Caco-2 (cell line): ENCODE measurements around the gene LMAN2L. TPM values are rescaled to one million over a fixed set of nuclear protein-coding genes. Genes with fewer than 3 reads are reported as not detected.

Experiments
- BruUV-seq: library from RNA; stranded (reverse); fragments of 400-500 nt; replicated peaks from 2 replicates; lab custom pipeline; 2021; lab: Mats Ljungman, UMichigan
- CTCF ChIA-PET: fragments of 300-600 bp; sonication (Branson Sonifier 250); formaldehyde crosslinking; loops from one replicate; lab custom pipeline; 2022; ENCODE audit warnings: antibody characterized with exemption; lab: Charles Lee
- POLR2A ChIA-PET: fragments of 300-600 bp; sonication (Branson Sonifier 250); formaldehyde crosslinking; loops from one replicate; lab custom pipeline; 2022; ENCODE audit warnings: antibody characterized with exemption; lab: Charles Lee
- DNase-seq, 2 experiments: peaks; one replicate each; pipeline versions ENCODE4 v3.0.0 to v3.0.0-alpha.2; 2020 to 2022
- H3K27me3 ChIP-seq: replicated peaks from 2 replicates; pipeline ENCODE4 v1.6.0; 2011; ENCODE audit warnings: low read length; ENCODE audit not compliant: control insufficient read depth, insufficient read depth
- H3K36me3 ChIP-seq: 2 replicates; pipeline ENCODE4 v1.5.1; 2011; ENCODE audit warnings: low read length; ENCODE audit not compliant: control insufficient read depth, insufficient read depth
- H3K4me1 ChIP-seq: fragments of 250-450 bp; sonication (Bioruptor Pico); 2 replicates; pipeline ENCODE4 v1.5.1; 2020; ENCODE audit warnings: mild to moderate bottlenecking
- H3K4me3 ChIP-seq: 2 replicates; pipeline ENCODE4 v1.5.1; 2011; ENCODE audit warnings: low read depth, mild to moderate bottlenecking, control low read depth, low read length
- H3K9me3 ChIP-seq: fragments of 250-450 bp; sonication (Bioruptor Pico); 2 replicates; pipeline ENCODE4 v1.5.1; 2020; ENCODE audit warnings: mild to moderate bottlenecking, moderate library complexity
- H3K27ac Mint-ChIP-seq: one replicate; pipeline ENCODE4 v1.8.0; 2022; ENCODE audit warnings: mixed read lengths; ENCODE audit not compliant: unreplicated experiment
- H3K27me3 Mint-ChIP-seq: one replicate; pipeline ENCODE4 v1.8.0; 2022; ENCODE audit warnings: mixed read lengths; ENCODE audit not compliant: insufficient read depth, unreplicated experiment
- H3K36me3 Mint-ChIP-seq: one replicate; pipeline ENCODE4 v1.8.0; 2022; ENCODE audit warnings: mild to moderate bottlenecking, mixed read lengths; ENCODE audit not compliant: insufficient read depth, unreplicated experiment
- H3K4me1 Mint-ChIP-seq: one replicate; pipeline ENCODE4 v1.8.0; 2022; ENCODE audit warnings: low read depth, mixed read lengths; ENCODE audit not compliant: unreplicated experiment
- H3K4me3 Mint-ChIP-seq: one replicate; pipeline ENCODE4 v1.8.0; 2022; ENCODE audit warnings: mild to moderate bottlenecking, moderate library complexity, mixed read lengths; ENCODE audit not compliant: unreplicated experiment
- H3K9me3 Mint-ChIP-seq: one replicate; pipeline ENCODE4 v1.8.0; 2022; ENCODE audit warnings: mixed read lengths; ENCODE audit not compliant: unreplicated experiment
- CTCF ChIP-seq, 2 experiments: fragments of 200-600 bp in 1 of 2; IDR thresholded peaks; 1 replicate in 1 of 2; 2 replicates in 1 of 2; pipeline versions ENCODE4 v1.5.1 to v1.8.0; 2011 to 2022; ENCODE audit warnings: antibody characterized with exemption in 1 of 2, control low read depth in 1 of 2, inconsistent platforms in 1 of 2, low read depth in 1 of 2, low read length in 1 of 2, mild to moderate bottlenecking in 1 of 2, moderate library complexity in 1 of 2; ENCODE audit not compliant: insufficient read depth in 1 of 2, severe bottlenecking in 1 of 2, unreplicated experiment in 1 of 2
- intact Hi-C: fragments of 100-400 bp; cut with micrococcal nuclease; formaldehyde crosslinking; loops from one replicate; pipeline ENCODE4 v1.10.0; 2022; ENCODE audit not compliant: unreplicated experiment
- total RNA-seq: library from RNA; stranded (reverse); gene quantifications from 2 replicates; pipeline ENCODE4 v1.2.3, GENCODE V29; 2022

The LMAN2L gene
- total RNA-seq, 1 experiment from 2014 or later, result 27.4 TPM

- TF ChIP-seq CTCF (IDR thresholded peaks at IDR 0.05; ENCODE audit: insufficient read depth in 1 of 2, low read depth in 1 of 2, low read length in 1 of 2, severe bottlenecking in 1 of 2, unreplicated experiment in 1 of 2), result no peak
- H3K4me1 Mint-ChIP-seq, result peaks cover 3% of the 10 kb centered on the region
- no peaks in the 10 kb centered on the region; the same call in 1 of the 2 replicates for H3K4me1 ChIP-seq
- BruUV-seq, result no TSS peak
- H3K9me3 ChIP-seq, result no peaks in the 10 kb centered on the region
- no peaks in the 10 kb centered on the region for H3K36me3 ChIP-seq
- no peak overlapping the region for H3K27ac Mint-ChIP-seq
- peaks cover 5% of the 10 kb centered on the region for H3K36me3 Mint-ChIP-seq
- H3K27me3 Mint-ChIP-seq, result no peaks in the 10 kb centered on the region
- no peak overlapping the region for H3K4me3 Mint-ChIP-seq
- no peak for DNase-seq
- POLR2A ChIA-PET, result no interaction called here
- intact Hi-C loops, result no loop called here
- H3K4me3 ChIP-seq, result no peak overlapping the region
- no peaks in the 10 kb centered on the region for H3K27me3 ChIP-seq
- CTCF ChIA-PET, result no interaction called here
- no peaks in the 10 kb centered on the region for H3K9me3 Mint-ChIP-seq
These were observed 50.4 kb downstream of the LMAN2L start for GRCh38 chr2:96689431-96689991.

DNA sequence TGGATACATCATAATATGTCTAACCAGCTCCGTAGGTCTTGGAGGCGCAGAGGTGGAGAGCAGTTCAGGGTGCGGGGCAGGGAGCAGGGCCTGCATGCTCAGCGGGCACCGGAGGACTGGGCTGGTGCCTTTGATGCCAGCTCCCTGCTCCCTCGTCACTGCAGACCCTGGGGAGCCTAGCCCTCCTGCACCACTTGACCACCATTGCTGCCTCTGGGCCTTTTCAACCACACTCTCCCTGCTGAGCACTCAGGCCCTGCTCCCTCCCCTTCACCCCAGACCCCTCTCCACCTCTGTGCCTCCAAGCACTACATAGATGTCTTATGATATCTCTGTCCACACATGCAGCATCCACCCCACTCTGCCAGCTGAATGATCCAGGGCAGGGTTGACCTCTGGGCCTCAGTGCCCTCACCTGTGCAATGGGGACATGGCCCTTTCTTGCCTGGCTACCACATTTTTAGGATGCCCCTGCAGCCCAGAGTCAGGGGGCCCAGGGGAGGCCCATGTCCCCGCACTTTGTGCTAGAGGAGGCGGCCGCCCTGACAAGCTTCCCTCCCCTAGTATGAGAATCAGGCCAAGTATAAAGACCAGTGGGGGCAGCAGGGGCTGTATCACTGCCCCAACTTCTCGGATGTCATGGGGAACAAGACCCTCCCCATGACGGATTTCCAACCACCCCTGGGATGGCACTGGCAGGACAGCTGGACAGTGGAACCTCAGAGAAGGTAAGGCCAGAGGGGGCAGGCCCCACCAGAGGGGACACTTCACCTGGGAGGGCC, 51.0 kb downstream of the LMAN2L start:
- no peak for TF ChIP-seq CTCF (IDR thresholded peaks at IDR 0.05; ENCODE audit: insufficient read depth in 1 of 2, low read depth in 1 of 2, low read length in 1 of 2, severe bottlenecking in 1 of 2, unreplicated experiment in 1 of 2)
- ChIA-PET POLR2A (no interaction called here), CTCF (no interaction called here)
- Histone ChIP-seq H3K4me1 (peaks cover 6% of the 10 kb centered on the region), H3K27me3 (no peaks in the 10 kb centered on the region), H3K4me3 (no peak overlapping the region), H3K36me3 (no peaks in the 10 kb centered on the region), H3K9me3 (no peaks in the 10 kb centered on the region)
- DNase-seq, result no peak
- intact Hi-C loops, result no loop called here
- Mint-ChIP-seq H3K4me3 (no peak overlapping the region), H3K36me3 (peaks cover 5% of the 10 kb centered on the region), H3K27ac (no peak overlapping the region), H3K27me3 (no peaks in the 10 kb centered on the region), H3K9me3 (no peaks in the 10 kb centered on the region), H3K4me1 (peaks cover 6% of the 10 kb centered on the region)
- BruUV-seq, result no TSS peak

DNA sequence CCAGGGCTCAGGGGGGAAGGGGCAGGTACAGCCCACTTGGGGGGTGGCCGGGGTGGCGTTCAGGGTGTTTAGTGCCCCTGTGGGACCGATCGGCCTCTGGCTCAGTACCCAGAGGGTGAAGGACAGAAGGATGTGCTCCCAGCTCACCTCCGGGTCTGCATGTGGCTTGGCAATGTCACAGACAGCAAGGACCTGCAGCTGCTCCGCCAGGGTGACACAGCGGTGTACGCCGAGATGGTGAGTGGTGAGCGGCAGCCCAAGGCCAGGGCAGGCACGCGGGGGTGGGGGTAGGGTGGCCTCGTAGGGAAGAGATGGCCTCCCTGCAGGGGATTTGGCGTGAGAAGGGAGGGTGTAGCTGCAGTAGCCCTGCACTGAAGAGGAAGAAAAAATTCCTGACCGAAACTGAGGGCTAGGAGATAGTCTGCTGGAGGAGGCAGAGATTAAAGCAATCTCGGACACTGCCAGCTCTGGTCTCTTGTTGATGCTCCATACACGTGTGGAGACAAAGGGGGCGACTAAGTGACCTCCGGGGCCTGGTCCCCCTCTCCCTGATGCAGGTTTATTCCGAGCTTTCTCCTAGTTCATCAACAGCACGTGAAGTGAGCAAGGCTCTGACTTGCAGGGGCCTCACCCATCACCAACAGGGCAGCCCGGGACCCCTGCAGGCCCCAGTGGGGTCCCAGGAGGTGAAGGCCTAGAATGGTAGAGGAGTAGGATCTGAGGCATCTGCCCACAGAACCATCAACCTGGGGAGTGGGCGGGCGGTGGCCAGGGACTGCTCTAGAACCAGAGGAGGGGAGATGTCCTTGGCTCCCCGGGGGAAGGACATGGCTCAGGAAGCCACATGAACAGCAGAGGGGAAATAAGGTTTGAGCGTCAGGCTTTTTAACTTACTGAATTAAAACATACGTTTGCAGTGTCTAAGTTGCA, 51.9 kb downstream of the LMAN2L start:
- Histone ChIP-seq H3K36me3 (no peaks in the 10 kb centered on the region), H3K27me3 (no peaks in the 10 kb centered on the region), H3K4me1 (peaks cover 10% of the 10 kb centered on the region), H3K4me3 (no peak overlapping the region), H3K9me3 (no peaks in the 10 kb centered on the region)
- no peaks in the 10 kb centered on the region for H3K9me3 Mint-ChIP-seq
- no peak overlapping the region for H3K27ac Mint-ChIP-seq
- BruUV-seq, result no TSS peak
- peaks cover 6% of the 10 kb centered on the region for H3K4me1 Mint-ChIP-seq
- TF ChIP-seq CTCF (IDR thresholded peaks at IDR 0.05; ENCODE audit: insufficient read depth in 1 of 2, low read depth in 1 of 2, low read length in 1 of 2, severe bottlenecking in 1 of 2, unreplicated experiment in 1 of 2), result no peak
- H3K4me3 Mint-ChIP-seq, result no peak overlapping the region
- intact Hi-C loops, result no loop called here
- ChIA-PET CTCF (no interaction called here), POLR2A (no interaction called here)
- no peak for DNase-seq
- peaks cover 5% of the 10 kb centered on the region for H3K36me3 Mint-ChIP-seq
- H3K27me3 Mint-ChIP-seq, result no peaks in the 10 kb centered on the region
